Stimulated activated naive B cell treated with anti-CD40 and anti-IgM and Interleukin-4, amounts not matched to agents 10 μg/mL and 1 μg/mL and 100 μg/mL, for 72 hours (primary cell): ENCODE data around the gene CCDC14.
"Not testable (repeated sequence)": the region's sequence is repeated elsewhere in the genome, so short reads cannot be mapped to it uniquely, and the experiment has no call there.

Experiments used
- ATAC-seq, 2 donors: fragments of 150-1000 bp; cut with Tn5 transposase; replicated peaks; 2 replicates each; pipeline ENCODE4 v1.10.0; 2021; ENCODE audit warnings: moderate library complexity in 1 of 2
- DNase-seq: peaks from one replicate; pipeline ENCODE4 v3.0.0; 2021
- H3K27ac Mint-ChIP-seq: one replicate; pipeline ENCODE4 v1.8.0; 2022; ENCODE audit warnings: mild to moderate bottlenecking, mixed read lengths
- H3K27me3 Mint-ChIP-seq, 2 donors: one replicate each; pipeline ENCODE4 v1.8.0; 2022; ENCODE audit warnings: mixed read lengths in 2 of 2
- H3K36me3 Mint-ChIP-seq, 2 donors: one replicate each; pipeline ENCODE4 v1.8.0; 2022; ENCODE audit warnings: mixed read lengths in 2 of 2, mild to moderate bottlenecking in 1 of 2
- H3K4me1 Mint-ChIP-seq, 2 donors: one replicate each; pipeline ENCODE4 v1.8.0; 2022; ENCODE audit warnings: mixed read lengths in 2 of 2, mild to moderate bottlenecking in 1 of 2
- H3K4me3 Mint-ChIP-seq, 2 donors: one replicate each; pipeline ENCODE4 v1.8.0; 2022; ENCODE audit warnings: mild to moderate bottlenecking in 2 of 2, mixed read lengths in 2 of 2, moderate library complexity in 1 of 2
- H3K9me3 Mint-ChIP-seq, 2 donors: one replicate each; pipeline ENCODE4 v1.8.0; 2022; ENCODE audit warnings: mixed read lengths in 2 of 2, mild to moderate bottlenecking in 1 of 2

The CCDC14 gene

DNA sequence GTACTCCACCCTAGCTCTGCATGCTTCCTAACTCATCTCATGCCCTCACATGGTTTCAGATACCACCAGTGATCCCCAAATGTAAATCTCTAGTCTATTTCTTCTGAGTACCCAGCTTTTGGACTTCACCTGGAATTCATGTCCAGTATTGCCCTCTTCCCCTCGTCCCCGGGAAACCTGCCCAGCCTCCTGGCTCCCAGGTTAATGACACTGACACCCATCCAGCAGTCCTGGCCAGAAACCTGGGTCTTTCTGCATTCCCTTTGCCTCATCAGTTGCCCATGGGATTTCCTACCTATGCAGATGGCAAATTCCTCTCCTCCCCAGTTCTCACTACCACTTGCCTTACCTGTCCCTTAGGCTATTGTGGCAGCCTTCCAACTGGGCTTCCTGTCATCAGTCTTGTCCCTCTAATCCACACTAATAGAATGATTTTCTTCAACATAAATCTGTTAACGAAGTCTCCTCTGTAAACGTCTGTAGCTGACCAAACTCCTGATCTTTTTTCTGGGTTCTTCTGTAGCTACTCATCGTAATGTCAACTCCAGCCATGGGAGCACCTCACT is 61.6 kb downstream of the CCDC14 start:
- H3K4me1 Mint-ChIP-seq = peaks cover 2 to 9% of the 10 kb centered on the region in 2 donors
- H3K4me3 Mint-ChIP-seq = no peak overlapping the region
- H3K9me3 Mint-ChIP-seq = no peaks in the 10 kb centered on the region
- ATAC-seq (no peak), DNase-seq (no peak)
- H3K27ac Mint-ChIP-seq = no peak overlapping the region
- H3K36me3 Mint-ChIP-seq = no peaks in the 10 kb centered on the region
- H3K27me3 Mint-ChIP-seq = peaks cover 0 to 8% of the 10 kb centered on the region in 2 donors

DNA sequence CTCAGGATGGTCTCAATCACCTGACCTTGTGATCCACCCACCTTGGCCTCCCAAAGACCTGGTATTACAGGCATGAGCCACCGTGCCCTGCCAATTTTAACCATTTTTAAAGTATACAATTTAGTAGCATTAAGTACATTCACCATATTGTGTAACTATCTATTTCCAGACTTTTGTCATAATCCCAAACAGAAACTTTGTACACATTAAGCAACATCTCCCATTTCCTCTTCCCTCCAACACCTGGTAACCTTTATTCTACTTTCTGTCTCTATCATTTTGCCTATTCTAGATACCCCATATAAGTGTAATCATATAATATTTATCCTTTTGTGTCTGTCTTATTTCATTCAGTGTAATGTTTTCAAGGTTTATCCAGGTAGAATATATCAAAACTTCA is 68.0 kb downstream of the CCDC14 start:
- H3K4me1 Mint-ChIP-seq = peaks cover 2 to 9% of the 10 kb centered on the region in 2 donors
- no peak overlapping the region for H3K27ac Mint-ChIP-seq
- no peak overlapping the region for H3K4me3 Mint-ChIP-seq
- peaks cover 0 to 16% of the 10 kb centered on the region in 2 donors for H3K27me3 Mint-ChIP-seq
- peaks cover 10 to 16% of the 10 kb centered on the region in 2 donors for H3K36me3 Mint-ChIP-seq
- H3K9me3 Mint-ChIP-seq = peaks cover 20 to 21% of the 10 kb centered on the region in 2 donors
- no peak for DNase-seq
- no peak for ATAC-seq

DNA sequence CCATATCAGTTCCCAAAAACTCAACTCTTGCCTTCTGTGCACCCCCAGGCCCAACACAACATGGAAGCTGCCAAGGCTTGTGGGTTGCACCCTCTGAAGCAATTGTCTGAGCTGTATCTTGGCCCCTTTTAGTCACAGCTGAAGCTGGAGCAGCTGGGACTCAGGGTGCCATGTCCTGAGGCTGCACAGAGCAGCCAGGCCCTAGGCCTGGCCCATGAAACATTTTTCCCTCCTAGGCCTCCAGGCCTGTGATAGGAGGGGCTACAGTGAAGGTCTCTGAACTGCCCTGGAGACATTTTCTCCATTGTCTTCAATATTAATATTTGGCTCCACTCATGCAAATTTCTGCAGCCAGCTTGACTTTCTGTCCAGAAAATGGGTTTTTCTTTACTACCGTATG is 68.8 kb downstream of the CCDC14 start:
- Mint-ChIP-seq H3K36me3 (peaks cover 10 to 16% of the 10 kb centered on the region in 2 donors), H3K4me1 (peaks cover 2 to 9% of the 10 kb centered on the region in 2 donors), H3K9me3 (peaks cover 20 to 21% of the 10 kb centered on the region in 2 donors), H3K4me3 (no peak overlapping the region), H3K27ac (no peak overlapping the region), H3K27me3 (peaks cover 0 to 16% of the 10 kb centered on the region in 2 donors)
- ATAC-seq (no peak), DNase-seq (no peak)

DNA sequence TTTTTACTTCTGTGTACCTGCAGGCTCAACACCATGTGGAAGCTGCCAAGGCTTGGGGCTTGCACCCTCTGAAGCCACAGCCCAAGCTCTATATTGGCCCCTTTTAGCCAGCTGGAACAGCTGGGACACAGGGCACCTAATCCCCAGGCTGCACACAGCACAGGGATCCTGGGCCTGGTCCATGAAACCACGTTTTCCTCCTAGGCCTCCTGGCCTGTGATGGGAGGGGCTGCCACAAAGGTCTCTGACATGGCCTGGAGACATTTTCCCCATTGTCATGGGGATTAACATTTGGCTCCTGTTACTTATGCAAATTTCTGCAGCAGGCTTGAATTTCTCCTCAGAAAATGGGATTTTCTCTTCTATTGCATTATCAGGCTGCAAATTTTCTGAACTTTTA is 70.0 kb downstream of the CCDC14 start:
- not testable (repeated sequence) for H3K27ac Mint-ChIP-seq, ATAC-seq, DNase-seq, H3K4me3 Mint-ChIP-seq, H3K4me1 Mint-ChIP-seq
- H3K27me3 Mint-ChIP-seq = peaks cover 5 to 20% of the 10 kb centered on the region in 2 donors
- H3K36me3 Mint-ChIP-seq = peaks cover 10 to 16% of the 10 kb centered on the region in 2 donors
- peaks cover 20 to 21% of the 10 kb centered on the region in 2 donors for H3K9me3 Mint-ChIP-seq

DNA sequence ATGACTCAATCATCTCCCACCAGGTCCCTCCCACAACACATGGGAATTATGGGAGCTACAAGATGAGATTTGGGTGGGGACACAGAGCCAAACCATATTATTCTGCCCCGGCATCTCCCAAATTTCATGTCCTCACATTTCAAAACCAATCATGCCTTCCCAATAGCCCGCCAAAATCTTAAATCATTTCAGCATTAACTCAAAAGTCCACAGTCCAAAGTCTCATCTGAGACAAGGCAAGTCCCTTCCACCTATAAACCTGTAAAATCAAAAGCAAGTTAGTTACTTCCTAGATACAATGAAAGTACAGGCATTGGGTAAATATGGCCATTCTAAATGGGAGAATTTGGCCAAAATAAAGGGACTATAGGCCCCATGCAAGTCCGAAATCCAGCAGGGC is 70.9 kb downstream of the CCDC14 start:
- not testable (repeated sequence) for H3K4me1 Mint-ChIP-seq, H3K27ac Mint-ChIP-seq, ATAC-seq, H3K4me3 Mint-ChIP-seq, DNase-seq
- H3K36me3 Mint-ChIP-seq = peaks cover 10 to 16% of the 10 kb centered on the region in 2 donors
- peaks cover 20 to 21% of the 10 kb centered on the region in 2 donors for H3K9me3 Mint-ChIP-seq
- peaks cover 11 to 22% of the 10 kb centered on the region in 2 donors for H3K27me3 Mint-ChIP-seq

DNA sequence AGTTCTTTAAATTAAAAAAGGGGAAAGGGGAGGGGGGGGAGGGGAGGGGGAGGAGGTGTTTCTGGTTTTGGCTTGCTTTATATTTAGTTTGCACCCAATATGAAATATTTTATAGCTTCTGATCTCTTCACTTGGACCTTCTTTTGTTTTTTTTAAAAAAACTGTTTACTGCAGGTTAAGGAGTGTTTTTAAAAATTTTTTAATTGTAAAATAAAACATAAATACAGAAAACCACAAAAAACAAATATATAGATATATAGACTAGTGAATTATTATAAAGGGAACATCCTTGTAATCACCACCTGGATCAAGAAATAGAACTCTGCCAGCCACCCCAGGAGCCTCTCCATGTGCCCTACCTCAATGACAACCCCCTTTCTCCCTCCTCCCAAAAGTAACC is 76.0 kb downstream of the CCDC14 start:
- H3K36me3 Mint-ChIP-seq = peaks cover 0 to under 1% of the 10 kb centered on the region in 2 donors
- peaks cover 7 to 22% of the 10 kb centered on the region in 2 donors for H3K4me1 Mint-ChIP-seq
- H3K4me3 Mint-ChIP-seq = no peak overlapping the region
- ATAC-seq (no peak), DNase-seq (no peak)
- H3K27ac Mint-ChIP-seq = no peak overlapping the region
- peaks cover 27 to 43% of the 10 kb centered on the region in 2 donors for H3K27me3 Mint-ChIP-seq
- H3K9me3 Mint-ChIP-seq = peaks cover 2 to 5% of the 10 kb centered on the region in 2 donors

DNA sequence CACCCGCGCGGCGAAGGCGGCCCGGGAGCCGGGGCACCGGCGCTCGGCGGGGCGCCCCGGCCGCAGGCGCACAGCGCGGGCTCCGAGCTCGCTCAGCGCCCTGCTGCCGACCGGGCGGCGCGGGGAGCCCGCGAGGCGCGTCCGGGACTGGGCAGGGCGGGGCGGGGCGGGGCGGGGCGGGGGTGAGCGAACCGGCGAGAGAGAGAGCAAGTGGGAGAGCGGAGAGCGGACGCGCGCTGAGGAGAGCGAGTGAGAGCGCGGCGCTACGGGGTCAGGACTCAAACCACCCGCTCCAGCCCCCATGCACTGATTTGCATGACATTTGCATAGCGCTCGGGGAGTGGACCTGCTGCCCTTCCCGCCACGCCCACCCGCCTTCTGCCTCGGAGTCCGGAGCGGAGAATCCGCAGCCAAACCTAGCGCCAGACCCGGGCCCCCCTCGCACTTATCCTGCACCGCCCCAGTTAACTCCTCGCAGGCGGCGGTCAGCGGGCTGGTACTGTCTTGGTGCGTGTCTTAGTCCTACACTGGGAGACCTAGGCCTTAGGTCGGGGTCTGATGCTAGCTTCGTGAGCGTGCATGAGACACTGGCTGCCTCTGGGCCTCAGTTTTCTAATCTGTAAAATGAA is 76.7 kb downstream of the CCDC14 start, which contains the start of gene MYLK:
TSS of gene MYLK (minus strand) at position 130 of the 629 bp plus-strand sequence. CDS start 90,491 bp downstream, outside the sequence.
- DNase-seq (peak; percentile 35), ATAC-seq (peak; percentile 89 to 93)
- peak within 1 kb of the TSS; percentile 81 to 84 for H3K4me3 Mint-ChIP-seq
- H3K36me3 Mint-ChIP-seq = no peaks in the 10 kb centered on the region
- H3K27me3 Mint-ChIP-seq = peaks cover 27 to 36% of the 10 kb centered on the region in 2 donors
- H3K9me3 Mint-ChIP-seq = peaks cover 2 to 4% of the 10 kb centered on the region in 2 donors
- H3K4me1 Mint-ChIP-seq = peaks cover 7 to 22% of the 10 kb centered on the region in 2 donors
- no peak within 1 kb of the TSS for H3K27ac Mint-ChIP-seq

DNA sequence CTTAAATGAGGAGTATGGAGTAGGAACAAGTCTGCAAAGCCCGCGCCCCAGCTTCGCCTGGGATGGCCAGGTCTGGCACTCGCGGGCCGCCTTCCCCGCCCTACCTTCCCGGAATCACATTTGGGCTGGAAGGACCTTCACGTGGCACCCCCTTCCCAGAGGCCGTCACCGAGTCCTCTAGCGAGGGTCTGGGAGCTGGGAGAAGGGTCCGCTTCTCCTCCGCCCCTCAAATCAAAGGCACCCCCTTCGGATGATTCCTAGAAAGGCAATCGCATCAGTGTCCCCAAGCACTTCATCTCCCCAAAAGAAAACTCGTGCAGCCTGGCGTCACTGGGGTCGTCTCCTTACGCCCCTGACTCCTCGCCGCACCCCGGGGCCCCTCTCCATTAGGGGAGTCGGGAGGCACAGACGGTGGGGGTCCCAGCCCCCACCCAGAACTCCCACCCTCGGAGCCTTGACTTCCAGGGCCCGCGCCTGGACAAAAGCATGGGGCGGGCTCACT is 77.3 kb downstream of the CCDC14 start:
- Mint-ChIP-seq H3K4me3 (peak overlapping the region; percentile 44 to 76), H3K9me3 (peaks cover under 1 to 1% of the 10 kb centered on the region in 2 donors), H3K27ac (no peak overlapping the region), H3K4me1 (peaks cover 7 to 22% of the 10 kb centered on the region in 2 donors), H3K36me3 (no peaks in the 10 kb centered on the region), H3K27me3 (peaks cover 27 to 30% of the 10 kb centered on the region in 2 donors)
- no peak for ATAC-seq
- DNase-seq = no peak

DNA sequence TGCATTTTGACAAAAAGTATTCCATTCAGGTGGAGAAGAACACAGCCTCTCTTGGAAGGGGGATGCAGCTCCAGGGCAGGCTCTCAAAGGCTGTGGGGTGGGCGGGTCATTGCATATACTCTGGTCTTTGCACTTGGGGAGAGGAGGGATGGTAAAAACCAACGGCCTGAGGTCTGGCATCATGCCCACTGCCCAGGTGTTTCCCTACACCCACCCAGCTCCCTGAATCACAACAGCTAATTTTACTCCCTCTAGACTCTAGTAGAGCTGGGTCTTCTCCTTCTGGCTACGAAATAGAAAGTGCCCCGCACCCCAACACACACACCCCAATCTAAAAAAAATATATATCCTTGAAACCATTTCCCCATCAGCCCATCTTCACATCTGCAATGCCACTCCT is 77.9 kb downstream of the CCDC14 start:
- H3K36me3 Mint-ChIP-seq = no peaks in the 10 kb centered on the region
- peaks cover 27 to 29% of the 10 kb centered on the region in 2 donors for H3K27me3 Mint-ChIP-seq
- peaks cover 7 to 22% of the 10 kb centered on the region in 2 donors for H3K4me1 Mint-ChIP-seq
- DNase-seq (no peak), ATAC-seq (no peak)
- no peak overlapping the region for H3K27ac Mint-ChIP-seq
- H3K9me3 Mint-ChIP-seq = no peaks in the 10 kb centered on the region
- H3K4me3 Mint-ChIP-seq = peak overlapping the region; percentile 44 to 76

DNA sequence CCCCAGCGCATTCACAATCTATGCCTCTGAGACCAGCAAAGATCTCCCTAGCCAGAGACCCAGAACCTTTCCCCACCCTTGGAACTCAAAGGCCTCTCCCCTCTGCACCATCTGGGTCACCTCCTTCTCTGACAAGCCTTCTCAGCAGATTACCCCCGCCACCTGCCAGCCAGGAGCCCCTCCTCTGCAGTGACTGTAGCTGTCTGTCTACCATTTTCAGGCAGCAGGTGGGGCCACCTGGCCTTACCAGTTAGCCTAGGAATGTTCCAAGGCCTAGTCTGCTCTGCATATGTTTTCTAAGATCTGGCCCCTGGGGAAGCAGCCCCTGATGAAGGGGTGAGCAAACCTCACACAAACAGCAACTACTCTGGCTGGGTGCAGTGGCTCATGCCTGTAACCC is 79.3 kb downstream of the CCDC14 start:
- no peak for ATAC-seq

DNA sequence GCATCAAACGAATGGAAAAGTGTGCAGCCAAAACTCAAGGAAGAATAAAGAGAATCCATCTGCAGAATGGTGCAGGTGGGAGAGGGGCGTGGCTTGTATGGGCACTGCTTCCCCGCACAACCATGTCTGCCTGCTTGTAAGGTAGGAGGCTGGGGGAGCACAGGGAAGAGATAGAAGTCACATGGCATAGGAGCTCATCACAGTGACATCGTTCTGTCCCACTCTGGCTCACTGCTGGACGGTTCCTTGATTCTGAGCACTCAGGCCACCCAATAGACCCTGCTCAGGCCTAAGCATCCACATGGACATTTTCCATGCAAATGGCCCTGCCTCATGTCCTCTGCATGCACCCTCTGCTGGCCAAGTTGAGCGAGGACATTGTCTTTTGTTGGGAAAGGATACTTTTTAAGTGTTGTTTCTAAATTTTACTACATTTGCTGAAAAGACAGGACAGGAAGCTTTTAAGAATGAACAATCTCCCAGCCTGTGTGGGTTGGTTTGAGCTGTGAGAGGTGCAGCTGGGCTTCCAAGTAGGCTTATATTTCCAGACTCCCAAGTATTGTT is 79.9 kb downstream of the CCDC14 start:
- no peak for ATAC-seq
- peaks cover 23 to 25% of the 10 kb centered on the region in 2 donors for H3K27me3 Mint-ChIP-seq
- H3K4me3 Mint-ChIP-seq = no peak overlapping the region
- no peaks in the 10 kb centered on the region for H3K36me3 Mint-ChIP-seq
- no peak for DNase-seq
- no peak overlapping the region for H3K27ac Mint-ChIP-seq
- peaks cover 7 to 22% of the 10 kb centered on the region in 2 donors for H3K4me1 Mint-ChIP-seq
- no peaks in the 10 kb centered on the region for H3K9me3 Mint-ChIP-seq

More for the DNA sequence above, 79.3 kb downstream of the CCDC14 start:
- H3K4me1 Mint-ChIP-seq = peaks cover 7 to 22% of the 10 kb centered on the region in 2 donors
- H3K27me3 Mint-ChIP-seq = peaks cover 27 to 29% of the 10 kb centered on the region in 2 donors
- no peak overlapping the region for H3K27ac Mint-ChIP-seq
- no peaks in the 10 kb centered on the region for H3K36me3 Mint-ChIP-seq
- no peak for DNase-seq
- H3K4me3 Mint-ChIP-seq = no peak overlapping the region
- H3K9me3 Mint-ChIP-seq = no peaks in the 10 kb centered on the region

DNA sequence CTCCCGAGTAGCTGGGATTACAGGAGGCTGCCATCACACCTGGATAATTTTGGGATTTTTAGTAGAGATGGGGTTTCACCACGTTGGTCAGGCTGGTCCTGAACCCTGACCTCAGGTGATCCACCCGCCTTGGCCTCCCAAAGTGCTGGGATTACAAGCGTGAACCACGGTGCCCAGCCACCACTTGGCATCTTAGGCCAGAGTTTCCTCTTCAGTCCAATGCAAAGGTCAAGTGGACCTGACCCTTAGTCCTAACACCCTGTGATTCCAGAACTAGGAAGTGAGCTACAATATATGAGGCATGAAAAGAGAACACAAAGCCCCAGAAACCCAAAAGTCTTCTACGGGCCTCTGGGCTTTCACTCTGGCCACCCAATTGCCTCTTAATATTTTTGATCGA is 82.2 kb downstream of the CCDC14 start:
- no peak overlapping the region for H3K27ac Mint-ChIP-seq
- no peak for ATAC-seq
- H3K4me3 Mint-ChIP-seq = no peak overlapping the region
- H3K9me3 Mint-ChIP-seq = no peaks in the 10 kb centered on the region
- DNase-seq = no peak
- H3K27me3 Mint-ChIP-seq = peaks cover 15 to 18% of the 10 kb centered on the region in 2 donors
- peaks cover 4 to 14% of the 10 kb centered on the region in 2 donors for H3K4me1 Mint-ChIP-seq
- no peaks in the 10 kb centered on the region for H3K36me3 Mint-ChIP-seq

DNA sequence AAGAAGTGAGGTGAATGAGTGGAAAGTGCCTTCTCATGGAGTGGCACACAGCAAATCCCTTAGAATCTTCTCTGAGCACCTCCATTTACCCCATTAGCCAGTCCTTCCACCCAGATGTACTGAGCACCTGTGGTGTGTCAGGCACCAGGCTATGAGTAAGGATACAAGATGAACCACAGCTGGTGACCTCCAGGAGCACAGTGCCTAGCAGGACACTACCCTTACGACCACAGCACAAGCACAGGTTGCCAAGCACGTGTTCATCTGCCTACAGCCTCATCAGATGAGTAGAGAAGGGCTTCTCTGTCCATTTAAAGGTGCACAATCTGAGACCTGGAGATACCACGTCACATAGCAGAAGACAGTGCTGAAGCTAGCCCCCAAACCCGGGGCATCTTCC is 83.1 kb downstream of the CCDC14 start:
- H3K9me3 Mint-ChIP-seq = no peaks in the 10 kb centered on the region
- H3K27me3 Mint-ChIP-seq = peaks cover 6 to 9% of the 10 kb centered on the region in 2 donors
- ATAC-seq (no peak), DNase-seq (no peak)
- no peak overlapping the region for H3K27ac Mint-ChIP-seq
- peaks cover 0 to 5% of the 10 kb centered on the region in 2 donors for H3K4me1 Mint-ChIP-seq
- no peak overlapping the region for H3K4me3 Mint-ChIP-seq
- no peaks in the 10 kb centered on the region for H3K36me3 Mint-ChIP-seq

DNA sequence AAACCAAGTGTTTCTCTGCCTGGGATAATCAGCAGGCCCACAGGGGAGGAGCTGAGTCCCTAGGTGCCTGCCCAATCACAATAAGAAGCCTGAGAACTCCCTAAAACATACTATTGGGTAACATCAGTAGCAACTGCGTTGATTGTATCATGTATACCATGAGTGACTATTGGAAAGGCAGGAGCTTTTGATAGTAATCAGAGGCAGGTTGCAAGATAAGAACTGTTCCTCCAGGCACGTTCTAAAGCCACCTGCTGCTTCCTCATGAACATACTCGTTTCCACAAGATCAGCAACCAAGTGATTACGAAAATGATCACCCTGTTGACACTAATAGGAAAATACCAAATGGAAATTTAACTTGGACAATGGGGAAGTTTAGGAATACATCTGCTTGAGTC is 83.6 kb downstream of the CCDC14 start:
- ATAC-seq (no peak), DNase-seq (no peak)
- Mint-ChIP-seq H3K4me1 (peaks cover 0 to under 1% of the 10 kb centered on the region in 2 donors), H3K4me3 (no peak overlapping the region), H3K27ac (no peak overlapping the region), H3K36me3 (no peaks in the 10 kb centered on the region), H3K9me3 (no peaks in the 10 kb centered on the region), H3K27me3 (peaks cover 1 to 4% of the 10 kb centered on the region in 2 donors)
